ENCODE results near the gene SPATA2L.
"Not testable (repeated sequence)": the region's sequence is repeated elsewhere in the genome, so short reads cannot be mapped to it uniquely, and the experiment has no call there.

Gene SPATA2L

GRCh38 chr16:89670496-89671431, 30.7 kb downstream of the SPATA2L start:
- TF ChIP-seq, protein P1, sequence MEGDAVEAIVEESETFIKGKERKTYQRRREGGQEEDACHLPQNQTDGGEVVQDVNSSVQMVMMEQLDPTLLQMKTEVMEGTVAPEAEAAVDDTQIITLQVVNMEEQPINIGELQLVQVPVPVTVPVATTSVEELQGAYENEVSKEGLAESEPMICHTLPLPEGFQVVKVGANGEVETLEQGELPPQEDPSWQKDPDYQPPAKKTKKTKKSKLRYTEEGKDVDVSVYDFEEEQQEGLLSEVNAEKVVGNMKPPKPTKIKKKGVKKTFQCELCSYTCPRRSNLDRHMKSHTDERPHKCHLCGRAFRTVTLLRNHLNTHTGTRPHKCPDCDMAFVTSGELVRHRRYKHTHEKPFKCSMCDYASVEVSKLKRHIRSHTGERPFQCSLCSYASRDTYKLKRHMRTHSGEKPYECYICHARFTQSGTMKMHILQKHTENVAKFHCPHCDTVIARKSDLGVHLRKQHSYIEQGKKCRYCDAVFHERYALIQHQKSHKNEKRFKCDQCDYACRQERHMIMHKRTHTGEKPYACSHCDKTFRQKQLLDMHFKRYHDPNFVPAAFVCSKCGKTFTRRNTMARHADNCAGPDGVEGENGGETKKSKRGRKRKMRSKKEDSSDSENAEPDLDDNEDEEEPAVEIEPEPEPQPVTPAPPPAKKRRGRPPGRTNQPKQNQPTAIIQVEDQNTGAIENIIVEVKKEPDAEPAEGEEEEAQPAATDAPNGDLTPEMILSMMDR (IDR thresholded peaks at IDR 0.05), result no peak
- Histone ChIP-seq H3K27ac (no peak overlapping the region), H3K4me3 (no peak overlapping the region)
- DNase-seq (ENCODE audit: low spot score), result no peak

DNA sequence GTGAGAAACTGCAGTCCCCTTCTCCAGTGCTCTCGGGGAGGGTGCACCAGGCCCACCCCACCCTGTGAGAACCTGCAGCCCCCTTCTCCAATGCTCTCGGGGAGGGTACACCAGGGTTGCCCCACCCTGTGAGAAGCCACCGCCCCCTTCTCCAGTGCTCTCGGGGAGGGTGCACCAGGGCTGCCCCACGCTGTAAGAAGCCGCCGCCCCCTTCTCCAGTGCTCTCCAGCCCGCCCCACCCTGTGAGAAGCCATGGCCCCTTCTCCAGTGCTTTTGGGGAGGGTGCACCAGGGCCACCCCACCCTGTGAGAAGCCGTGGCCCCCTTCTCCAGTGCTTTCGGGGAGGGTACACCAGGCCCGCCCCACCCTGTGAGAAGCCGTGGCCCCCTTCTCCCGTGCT, 31.8 kb downstream of the SPATA2L start:
- TF ChIP-seq, protein P1 (IDR thresholded peaks at IDR 0.05), result no peak
- no peak overlapping the region for H3K4me3 ChIP-seq
- no peak overlapping the region for H3K27ac ChIP-seq
- DNase-seq (ENCODE audit: low spot score), result no peak

DNA sequence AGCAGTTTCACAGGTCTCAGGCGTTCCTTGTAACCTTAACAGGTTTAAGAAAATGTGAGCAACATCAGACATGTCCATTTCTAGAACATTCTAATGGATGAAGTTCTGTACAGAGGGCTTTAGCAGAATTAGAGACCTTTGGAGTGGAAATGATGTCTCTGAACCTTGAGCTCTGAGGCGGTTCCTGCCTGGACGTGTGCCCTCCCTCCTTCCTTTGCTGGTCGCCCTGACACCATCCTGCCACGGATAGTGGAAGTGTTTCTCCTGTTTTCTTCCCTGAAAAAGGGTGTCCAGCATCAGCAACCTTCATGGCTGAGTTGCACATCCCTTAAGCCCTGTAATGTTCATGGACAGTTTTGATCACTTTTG, 32.7 kb downstream of the SPATA2L start:
- Histone ChIP-seq H3K27ac (no peak overlapping the region), H3K4me3 (no peak overlapping the region)
- TF ChIP-seq, protein P1 (IDR thresholded peaks at IDR 0.05), result no peak
- DNase-seq (ENCODE audit: low spot score), result no peak

- no peak for DNase-seq (ENCODE audit: low spot score)
- TF ChIP-seq, protein P1 (IDR thresholded peaks at IDR 0.05), result no peak
- H3K4me3 ChIP-seq, result no peak overlapping the region
- no peak overlapping the region for H3K27ac ChIP-seq
These were observed 33.9 kb downstream of the SPATA2L start for GRCh38 chr16:89667633-89668032.

DNA sequence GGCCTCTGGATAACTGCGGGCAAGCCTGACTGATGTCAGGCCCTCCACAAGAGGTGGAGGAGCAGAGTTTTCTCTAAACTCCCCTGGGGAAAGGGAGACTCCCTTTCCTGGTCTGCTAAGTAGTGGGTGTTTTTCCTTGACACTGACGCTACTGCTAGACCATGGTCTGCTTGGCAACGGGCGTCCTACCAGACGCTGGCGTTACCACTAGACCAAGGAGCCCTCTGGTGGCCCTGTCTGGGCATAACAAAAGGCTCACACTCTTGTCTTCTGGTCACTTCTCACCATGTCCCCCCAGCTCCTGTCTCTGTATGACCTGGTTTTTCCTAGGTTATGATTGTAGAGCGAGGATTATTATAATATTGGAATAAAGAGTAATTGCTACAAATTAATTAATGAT, 34.5 kb downstream of the SPATA2L start:
- not testable (repeated sequence) for H3K4me3 ChIP-seq; DNase-seq (ENCODE audit: low spot score); H3K27ac ChIP-seq

DNA sequence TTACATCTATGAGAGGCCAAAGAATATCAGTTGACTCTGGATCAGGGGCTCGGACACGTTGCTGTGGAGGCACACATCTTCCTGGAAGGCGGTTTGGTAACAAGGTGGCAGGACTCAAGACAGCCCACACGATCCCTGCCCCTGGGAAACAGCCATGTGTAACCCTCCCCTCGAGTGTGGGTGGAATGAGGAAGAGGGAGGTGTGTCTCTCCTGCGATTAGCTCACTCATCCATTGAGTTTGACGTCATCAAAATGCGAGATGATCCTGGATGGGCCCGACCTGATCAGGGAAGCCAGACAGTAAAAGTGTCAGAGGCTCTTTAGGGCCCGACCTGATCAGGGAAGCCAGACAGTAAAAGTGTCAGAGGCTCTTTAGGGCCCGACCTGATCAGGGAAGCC, 37.3 kb downstream of the SPATA2L start:
- not testable (repeated sequence) for DNase-seq (ENCODE audit: low spot score); H3K4me3 ChIP-seq; H3K27ac ChIP-seq

- DNase-seq (ENCODE audit: low spot score), result no peak
- Histone ChIP-seq H3K4me3 (no peak overlapping the region), H3K27ac (no peak overlapping the region)
- TF ChIP-seq, protein P1 (IDR thresholded peaks at IDR 0.05), result no peak
These were observed 40.3 kb downstream of the SPATA2L start for GRCh38 chr16:89661215-89661614.

DNA sequence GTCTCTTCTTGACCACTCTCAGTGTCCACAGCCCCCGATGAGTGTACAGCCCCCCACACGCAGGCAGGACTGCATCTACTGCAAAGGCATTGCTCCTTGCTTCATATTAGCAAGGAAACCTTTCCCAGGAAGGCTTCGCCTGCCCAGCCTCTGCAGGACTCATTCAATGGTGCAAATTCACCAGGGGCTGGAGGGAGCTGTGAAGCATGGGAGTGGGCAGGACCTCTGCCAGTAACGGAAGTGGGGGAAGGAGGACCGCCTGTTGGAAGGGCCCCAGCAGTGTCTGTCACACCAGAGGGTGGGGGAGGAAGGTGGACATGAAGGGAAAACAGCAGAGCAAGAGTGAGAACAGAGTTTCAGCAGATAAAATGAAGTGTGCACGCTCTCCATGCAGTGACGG, 41.4 kb downstream of the SPATA2L start:
- no peak for DNase-seq (ENCODE audit: low spot score)
- no peak overlapping the region for H3K27ac ChIP-seq
- H3K4me3 ChIP-seq, result no peak overlapping the region
- TF ChIP-seq, protein P1 (IDR thresholded peaks at IDR 0.05), result no peak
